CD4-positive, CD25-positive, alpha-beta regulatory T cell (primary cell): ENCODE results near the gene UBE2L3. TPM values are rescaled to one million over a fixed set of nuclear protein-coding genes. Genes with fewer than 3 reads are reported as not detected.
A peak's percentile ranks its signal among the peaks of the same experiment; 100 is the strongest.
"Not testable (repeated sequence)": the region's sequence is repeated elsewhere in the genome, so short reads cannot be mapped to it uniquely, and the experiment has no call there.

ENCODE experiments used
- ATAC-seq, 2 donors: fragments of 150-1000 bp; cut with Tn5 transposase; one replicate each; pipeline ENCODE4 v1.10.0; 2021; ENCODE audit warnings: low read depth in 2 of 2, moderate number of reproducible peaks in 2 of 2, moderate library complexity in 1 of 2
- DNase-seq, 3 donors: peaks; one replicate each; pipeline versions ENCODE4 v3.0.0 to v3.0.0-alpha.2; 2012 to 2022; ENCODE audit warnings: mixed read lengths in 1 of 3
- H3K27ac ChIP-seq: one replicate; pipeline ENCODE4 v1.7.0; 2013; ENCODE audit warnings: mild to moderate bottlenecking, low read length; ENCODE audit not compliant: insufficient read depth, poor library complexity, severe bottlenecking
- H3K27me3 ChIP-seq: one replicate; pipeline ENCODE4 v1.7.0; 2013; ENCODE audit warnings: low read length; ENCODE audit not compliant: control insufficient read depth, insufficient read depth
- H3K36me3 ChIP-seq: one replicate; pipeline ENCODE4 v1.7.0; 2013; ENCODE audit warnings: mild to moderate bottlenecking, low read length, moderate library complexity; ENCODE audit not compliant: control insufficient read depth, insufficient read depth
- H3K4me1 ChIP-seq: 2 replicates; pipeline ENCODE4 v1.7.0; 2013; ENCODE audit warnings: mild to moderate bottlenecking, low read length; ENCODE audit not compliant: insufficient read depth, control insufficient read depth, poor library complexity, severe bottlenecking
- H3K4me3 ChIP-seq: one replicate; pipeline ENCODE4 v1.7.0; 2013; ENCODE audit warnings: low read depth, mild to moderate bottlenecking, low read length, moderate library complexity
- H3K9me3 ChIP-seq, 2 experiments: 1 replicate in 1 of 2; 2 replicates in 1 of 2; pipeline ENCODE4 v1.7.0; 2013; ENCODE audit warnings: low read length in 2 of 2, mild to moderate bottlenecking in 1 of 2, moderate library complexity in 1 of 2; ENCODE audit not compliant: control insufficient read depth in 2 of 2
- H3K27ac Mint-ChIP-seq, 3 donors: one replicate each; pipeline ENCODE4 v1.8.0; 2020 to 2022; ENCODE audit warnings: mild to moderate bottlenecking in 3 of 3, mixed read lengths in 3 of 3, moderate library complexity in 2 of 3
- H3K27me3 Mint-ChIP-seq: one replicate; pipeline ENCODE4 v1.8.0; 2022; ENCODE audit warnings: mild to moderate bottlenecking, mixed read lengths
- H3K36me3 Mint-ChIP-seq: one replicate; pipeline ENCODE4 v1.8.0; 2020; ENCODE audit warnings: mixed read lengths
- H3K4me1 Mint-ChIP-seq, 4 donors: one replicate each; pipeline ENCODE4 v1.8.0; 2020 to 2022; ENCODE audit warnings: mixed read lengths in 4 of 4, mild to moderate bottlenecking in 1 of 4
- H3K4me3 Mint-ChIP-seq, 4 donors: one replicate each; pipeline ENCODE4 v1.8.0; 2020 to 2022; ENCODE audit warnings: mild to moderate bottlenecking in 4 of 4, mixed read lengths in 4 of 4, moderate library complexity in 3 of 4
- H3K9me3 Mint-ChIP-seq, 7 donors: one replicate each; pipeline ENCODE4 v1.8.0; 2020 to 2022; ENCODE audit warnings: mixed read lengths in 7 of 7, mild to moderate bottlenecking in 3 of 7, moderate library complexity in 2 of 7
- polyA plus RNA-seq, 4 donors: library from polyadenylated mRNA; unstranded; fragments of 300-500 nt; fragmentation: Illumina TruSeq; gene quantifications; one replicate each; pipeline ENCODE4 v1.2.3, GENCODE V29; 2021
- total RNA-seq: library from RNA; stranded (reverse); gene quantifications from one replicate; pipeline ENCODE4 v1.2.3, GENCODE V29; 2022

Gene UBE2L3
- total and polyA plus RNA-seq, 5 donors from 2014 or later: 33.7 to 124 (median 104) TPM

DNA sequence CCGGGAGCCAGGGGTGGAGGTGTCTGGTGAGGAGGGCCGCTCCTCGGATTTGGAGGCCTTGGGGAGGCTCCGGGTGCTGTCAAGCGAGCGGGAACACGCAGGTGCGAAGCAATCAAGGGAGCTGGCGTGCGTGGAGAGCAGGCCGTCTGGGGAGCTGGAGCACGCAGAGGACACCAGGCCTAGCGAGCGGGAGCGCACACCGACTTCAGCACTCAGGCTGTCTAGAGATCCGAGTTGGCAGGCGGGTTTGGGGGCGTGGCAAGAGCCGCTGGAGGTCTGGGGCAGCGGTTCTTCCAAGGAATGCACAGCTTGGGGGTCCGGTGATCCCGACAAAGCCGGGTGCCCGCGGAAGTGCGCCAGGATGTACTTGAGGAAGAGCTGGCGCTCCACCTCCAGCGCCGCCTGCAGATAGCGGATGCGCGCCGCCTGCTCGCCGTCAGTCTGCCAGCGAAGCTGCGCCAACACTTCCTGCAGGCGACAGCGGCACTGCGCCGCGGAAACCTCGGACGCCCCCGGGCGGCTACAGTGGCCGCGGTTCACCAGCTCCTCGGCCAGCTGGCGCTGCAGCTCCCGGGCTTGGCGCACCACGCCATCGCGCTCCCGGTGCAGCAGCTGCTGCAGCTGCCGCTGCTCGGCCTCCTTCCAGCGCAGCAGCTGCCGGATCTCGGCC lies 17.4 kb upstream of the UBE2L3 start:
- H3K9me3 Mint-ChIP-seq, H3K27ac Mint-ChIP-seq, DNase-seq, H3K9me3 ChIP-seq, H3K36me3 Mint-ChIP-seq, H3K4me3 Mint-ChIP-seq, H3K27me3 Mint-ChIP-seq, H3K4me3 ChIP-seq, H3K4me1 ChIP-seq, H3K36me3 ChIP-seq, H3K27me3 ChIP-seq, H3K4me1 Mint-ChIP-seq, H3K27ac ChIP-seq: not testable (repeated sequence)
- peak; percentile 82 to 84 for ATAC-seq

DNA sequence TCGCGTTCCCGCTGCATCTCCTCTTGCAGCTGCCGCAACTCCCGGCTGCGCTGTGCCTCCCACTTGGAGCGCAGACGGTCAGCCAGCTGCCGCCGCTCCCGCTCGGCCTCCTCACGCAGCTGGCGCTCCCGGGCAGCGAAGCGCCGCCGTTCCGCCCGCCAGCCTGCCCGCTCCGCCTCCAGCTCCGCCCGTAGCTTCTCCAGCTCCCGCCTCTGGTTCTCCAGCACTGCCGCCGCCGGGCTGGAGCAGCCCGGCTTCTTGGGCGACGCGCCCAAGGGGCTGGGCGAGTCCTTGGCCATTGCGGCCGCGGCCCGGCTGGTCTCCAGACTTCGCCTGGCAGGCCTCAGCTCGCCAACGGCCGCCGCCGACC lies 16.9 kb upstream of the UBE2L3 start:
- H3K36me3 ChIP-seq, DNase-seq, H3K27ac Mint-ChIP-seq, H3K4me1 Mint-ChIP-seq, H3K27ac ChIP-seq, H3K9me3 Mint-ChIP-seq, H3K27me3 ChIP-seq, H3K9me3 ChIP-seq, H3K36me3 Mint-ChIP-seq, H3K4me3 Mint-ChIP-seq, ATAC-seq, H3K4me3 ChIP-seq, H3K4me1 ChIP-seq, H3K27me3 Mint-ChIP-seq: not testable (repeated sequence)

DNA sequence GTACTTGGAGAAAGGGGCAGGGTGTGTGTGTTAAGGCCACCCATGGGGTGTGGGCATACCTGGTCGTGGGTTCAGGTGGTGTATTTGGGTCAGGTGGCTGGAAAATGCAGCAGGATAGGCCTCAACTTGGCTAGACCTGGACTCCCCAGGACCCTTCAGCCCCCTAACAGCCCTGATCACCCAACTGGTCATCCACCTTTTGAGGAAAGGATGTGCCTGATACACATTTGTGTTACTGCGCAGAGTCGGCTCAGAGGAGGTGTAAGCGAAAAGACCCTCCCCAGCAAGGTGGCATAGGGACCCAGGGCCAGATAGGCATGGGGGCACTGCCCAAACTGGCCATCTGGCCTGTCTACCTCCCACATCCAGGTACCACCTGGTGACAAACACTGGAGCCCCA lies 16.2 kb upstream of the UBE2L3 start, which contains the start of gene RIMBP3C:
TSS of gene RIMBP3C (minus strand) at position 101 of the 400 bp plus-strand sequence. CDS start 485 bp downstream, outside the sequence.
- H3K27me3 ChIP-seq, H3K27ac Mint-ChIP-seq, H3K4me3 ChIP-seq, H3K9me3 Mint-ChIP-seq, H3K36me3 Mint-ChIP-seq, H3K27me3 Mint-ChIP-seq, DNase-seq, H3K4me1 ChIP-seq, ATAC-seq, H3K27ac ChIP-seq, H3K9me3 ChIP-seq, H3K4me1 Mint-ChIP-seq, H3K36me3 ChIP-seq, H3K4me3 Mint-ChIP-seq: not testable (repeated sequence)

DNA sequence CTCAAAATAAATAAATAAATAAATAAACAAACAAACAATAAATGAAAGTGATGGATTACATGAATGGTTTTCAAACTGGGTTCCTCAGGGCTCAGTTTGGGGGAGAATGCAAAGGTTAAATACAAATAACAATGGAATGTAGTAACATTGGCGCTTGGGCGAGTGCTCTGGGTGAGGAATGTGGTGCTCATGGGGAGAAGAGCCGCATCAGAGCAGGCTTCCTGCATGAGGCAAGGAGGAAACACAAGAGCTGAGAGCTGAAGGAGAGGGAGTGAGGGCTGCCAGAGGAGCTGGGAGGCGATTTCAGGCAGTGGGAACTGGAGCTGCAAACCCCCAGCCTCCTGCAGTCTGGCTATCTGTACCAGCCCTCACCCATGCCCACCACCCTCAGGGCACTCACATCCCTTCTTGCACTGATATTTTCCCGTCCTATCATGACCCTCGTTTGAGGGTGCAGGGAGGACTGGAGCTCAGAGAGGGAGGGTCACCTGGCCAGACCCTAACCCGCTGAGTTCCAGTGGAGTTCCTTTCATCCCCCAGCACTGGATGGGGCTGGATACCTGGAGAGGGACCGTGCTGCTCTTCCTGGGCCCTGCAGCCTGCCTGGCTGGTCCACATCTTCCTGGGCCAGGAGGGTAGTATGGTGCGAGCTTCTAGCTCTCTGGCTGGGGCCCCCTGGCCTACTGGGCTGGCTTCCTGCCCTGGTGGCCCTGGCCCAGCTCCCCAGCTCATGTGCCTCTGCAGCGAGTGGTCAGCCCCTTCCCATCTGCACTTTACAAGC lies 8.0 kb upstream of the UBE2L3 start:
- not testable (repeated sequence) for DNase-seq, H3K27me3 Mint-ChIP-seq, H3K4me3 Mint-ChIP-seq

DNA sequence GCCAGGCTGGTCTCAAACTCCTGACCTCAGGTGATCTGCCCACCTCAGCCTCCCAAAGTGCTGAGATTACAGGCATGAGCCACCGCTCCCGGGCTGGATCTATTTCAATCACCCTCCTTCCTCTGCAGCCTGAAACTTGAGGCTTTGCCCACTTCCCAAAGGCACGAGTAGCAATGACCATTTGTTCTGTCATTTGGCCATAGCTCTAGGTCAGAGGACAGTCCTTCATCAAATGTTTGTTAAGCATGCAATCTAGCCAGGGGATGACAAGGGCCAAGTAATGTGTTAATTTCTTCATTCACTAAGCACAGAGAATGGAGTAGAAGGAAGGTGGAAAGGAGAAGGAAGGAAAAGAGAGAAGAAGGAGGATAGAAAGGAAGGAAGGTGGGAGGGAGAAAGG lies 6.9 kb upstream of the UBE2L3 start:
- H3K27me3 ChIP-seq, H3K4me3 Mint-ChIP-seq, H3K9me3 Mint-ChIP-seq, H3K4me1 Mint-ChIP-seq, H3K27ac Mint-ChIP-seq, H3K4me1 ChIP-seq, ATAC-seq, H3K36me3 Mint-ChIP-seq, H3K4me3 ChIP-seq, H3K27me3 Mint-ChIP-seq, DNase-seq, H3K9me3 ChIP-seq, H3K36me3 ChIP-seq, H3K27ac ChIP-seq: not testable (repeated sequence)

More for the DNA sequence above, 8.0 kb upstream of the UBE2L3 start:
- H3K27me3 ChIP-seq, H3K4me1 ChIP-seq, H3K27ac Mint-ChIP-seq, H3K27ac ChIP-seq, ATAC-seq, H3K9me3 Mint-ChIP-seq, H3K4me1 Mint-ChIP-seq, H3K4me3 ChIP-seq, H3K36me3 Mint-ChIP-seq, H3K9me3 ChIP-seq, H3K36me3 ChIP-seq: not testable (repeated sequence)

DNA sequence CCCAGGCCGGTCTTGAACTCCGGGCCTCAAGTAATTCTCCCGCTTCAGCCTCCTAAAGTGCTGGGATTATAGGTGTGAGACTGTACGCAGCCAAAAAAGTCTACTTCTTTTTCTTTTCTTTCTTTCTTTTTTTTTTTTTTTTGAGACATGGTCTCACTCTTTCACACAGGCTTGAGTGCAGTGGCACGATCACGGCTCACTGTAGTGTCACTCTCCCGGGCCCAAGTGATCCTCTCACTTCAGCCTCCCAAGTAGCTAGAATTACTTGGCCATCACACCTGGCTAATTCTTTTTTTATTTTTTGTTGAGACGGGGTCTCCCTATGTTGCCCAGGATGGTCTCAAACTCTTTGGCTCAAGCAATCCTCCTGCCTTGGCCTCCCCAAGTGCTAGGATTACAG lies 3.6 kb upstream of the UBE2L3 start:
- Histone ChIP-seq H3K4me3 (no peak overlapping the region), H3K27ac (no peak overlapping the region), H3K4me1 (peaks cover 8% of the 10 kb centered on the region), H3K36me3 (no peaks in the 10 kb centered on the region), H3K9me3 (no peaks in the 10 kb centered on the region), H3K27me3 (no peaks in the 10 kb centered on the region)
- Mint-ChIP-seq H3K9me3 (no peaks in the 10 kb centered on the region), H3K4me3 (peak overlapping the region in 2 of 4 donors; percentile 77 to 78), H3K27ac (no peak overlapping the region), H3K36me3 (no peaks in the 10 kb centered on the region), H3K4me1 (peaks cover 4 to 10% (median 6%) of the 10 kb centered on the region in 4 donors), H3K27me3 (peaks cover 9% of the 10 kb centered on the region)
- ATAC-seq (no peak), DNase-seq (no peak)

DNA sequence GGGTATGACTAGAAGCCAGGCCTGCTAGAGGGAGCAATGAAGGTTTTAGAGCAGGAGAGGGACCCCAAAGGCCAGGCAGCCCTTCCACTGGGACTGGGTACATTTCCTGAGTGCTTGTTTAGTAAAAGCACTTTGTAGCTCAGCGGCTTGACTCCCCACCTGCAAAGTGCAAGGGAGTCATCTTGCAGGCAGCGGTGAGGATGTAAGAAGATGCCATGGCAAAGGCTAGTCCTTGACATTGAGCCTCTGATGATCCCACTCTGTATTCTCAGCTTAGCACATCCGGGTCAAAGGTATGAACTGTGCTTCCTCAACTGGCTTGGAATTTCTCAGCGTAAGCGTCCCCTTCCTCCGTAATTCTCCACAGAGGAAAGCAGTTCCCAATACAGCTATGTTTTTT lies 3.1 kb upstream of the UBE2L3 start:
- no peak for DNase-seq
- H3K36me3 Mint-ChIP-seq: no peaks in the 10 kb centered on the region
- peak overlapping the region in 2 of 4 donors; percentile 77 to 78 for H3K4me3 Mint-ChIP-seq
- Histone ChIP-seq H3K27me3 (no peaks in the 10 kb centered on the region), H3K4me3 (no peak overlapping the region), H3K36me3 (no peaks in the 10 kb centered on the region), H3K9me3 (no peaks in the 10 kb centered on the region), H3K27ac (no peak overlapping the region), H3K4me1 (peaks cover 13% of the 10 kb centered on the region)
- H3K4me1 Mint-ChIP-seq: peaks cover 9 to 15% (median 9%) of the 10 kb centered on the region in 4 donors
- peaks cover 9% of the 10 kb centered on the region for H3K27me3 Mint-ChIP-seq
- no peak overlapping the region for H3K27ac Mint-ChIP-seq
- no peaks in the 10 kb centered on the region for H3K9me3 Mint-ChIP-seq
- ATAC-seq: no peak
